HG02678 (cell line): Measurements from ENCODE around the gene ZNF738.
A peak's percentile ranks its signal among the peaks of the same experiment; 100 is the strongest.
"Not testable (repeated sequence)": the region's sequence is repeated elsewhere in the genome, so short reads cannot be mapped to it uniquely, and the experiment has no call there.

Source experiments
- ATAC-seq: cut with Tn5 transposase; IDR thresholded peaks from one replicate; pipeline ENCODE4 v1.9.1; 2021; ENCODE audit warnings: mild to moderate bottlenecking, moderate library complexity; ENCODE audit not compliant: unreplicated experiment

The ZNF738 gene

GRCh38 chr19:21358768-21359451 is at the start of gene ZNF738:
ZNF738 (plus strand) TSS chr19:21359000; CDS start chr19:21359141, 141 bp downstream.
- ATAC-seq = peak; percentile 98

- ATAC-seq = not testable (repeated sequence)
Observed at GRCh38 chr19:21312807-21313206, 46.0 kb upstream of the ZNF738 start.

GRCh38 chr19:21314676-21315075 is 44.1 kb upstream of the ZNF738 start:
- no peak for ATAC-seq

GRCh38 chr19:21317821-21318220 is 41.0 kb upstream of the ZNF738 start:
- no peak for ATAC-seq

- no peak for ATAC-seq
Observed at GRCh38 chr19:21321134-21321533, 37.7 kb upstream of the ZNF738 start.

- ATAC-seq = no peak
Observed at GRCh38 chr19:21321996-21322395, 36.8 kb upstream of the ZNF738 start.

GRCh38 chr19:21322528-21322927 is 36.3 kb upstream of the ZNF738 start:
- no peak for ATAC-seq

- no peak for ATAC-seq
Observed at GRCh38 chr19:21323000-21323399, 35.8 kb upstream of the ZNF738 start.

- ATAC-seq = no peak
Observed at GRCh38 chr19:21326169-21326568, 32.6 kb upstream of the ZNF738 start.

- ATAC-seq = no peak
Observed at GRCh38 chr19:21328406-21328805, 30.4 kb upstream of the ZNF738 start.

GRCh38 chr19:21328885-21329605 is 29.8 kb upstream of the ZNF738 start, which contains the start of gene ZNF708:
ZNF708 (minus strand) TSS chr19:21329410; CDS start chr19:21329212, 198 bp downstream.
- peak; percentile 99 for ATAC-seq

GRCh38 chr19:21335721-21336120 is 23.1 kb upstream of the ZNF738 start:
- no peak for ATAC-seq

- not testable (repeated sequence) for ATAC-seq
Observed at GRCh38 chr19:21344841-21345240, 14.0 kb upstream of the ZNF738 start.

- ATAC-seq = no peak
Observed at GRCh38 chr19:21352830-21353229, 6.0 kb upstream of the ZNF738 start.

GRCh38 chr19:21362291-21362690 is 3.5 kb downstream of the ZNF738 start:
- no peak for ATAC-seq

GRCh38 chr19:21383980-21384582 is 25.3 kb downstream of the ZNF738 start:
- no peak for ATAC-seq

GRCh38 chr19:21396121-21396520 is 37.3 kb downstream of the ZNF738 start:
- no peak for ATAC-seq

- peak; percentile 100 for ATAC-seq
Observed at GRCh38 chr19:21396893-21397572, 38.2 kb downstream of the ZNF738 start, which contains the start of gene ZNF493. ZNF493 (plus strand) TSS chr19:21397133; CDS start chr19:21397238, 105 bp downstream.

GRCh38 chr19:21398851-21399250 is 40.1 kb downstream of the ZNF738 start:
- no peak for ATAC-seq

- ATAC-seq = no peak
Observed at GRCh38 chr19:21402303-21402985, 43.6 kb downstream of the ZNF738 start.

GRCh38 chr19:21410166-21410565 is 51.4 kb downstream of the ZNF738 start:
- no peak for ATAC-seq
